ENCODE data around the gene EEFSEC.

Gene EEFSEC

GRCh38 chr3:128175768-128176167, 22.5 kb downstream of the EEFSEC start:
- DNase-seq, result no peak
- Histone ChIP-seq H3K4me1 (peaks cover 0 to 18% (median 3%) of the 10 kb centered on the region in 4 donors), H3K9me3 (no peaks in the 10 kb centered on the region), H3K27me3 (no peaks in the 10 kb centered on the region), H3K4me3 (no peak overlapping the region), H3K36me3 (no peaks in the 10 kb centered on the region), H3K27ac (no peak overlapping the region)
- no peak for TF ChIP-seq CTCF (IDR thresholded peaks at IDR 0.05)
- intact Hi-C loops (cut with DNase I; ENCODE audit: low total_unique reads), result no loop called here

- DNase-seq, result no peak
- no peak for TF ChIP-seq CTCF (IDR thresholded peaks at IDR 0.05)
- Histone ChIP-seq H3K4me3 (no peak overlapping the region), H3K27me3 (no peaks in the 10 kb centered on the region), H3K9me3 (no peaks in the 10 kb centered on the region), H3K4me1 (peaks cover 0 to 24% (median 5%) of the 10 kb centered on the region in 4 donors), H3K36me3 (no peaks in the 10 kb centered on the region), H3K27ac (no peak overlapping the region)
- intact Hi-C loops (cut with DNase I; ENCODE audit: low total_unique reads), result no loop called here
Measured at GRCh38 chr3:128176276-128176833, 23.1 kb downstream of the EEFSEC start.

- H3K36me3 ChIP-seq, result no peaks in the 10 kb centered on the region
- DNase-seq, result no peak
- H3K27me3 ChIP-seq, result no peaks in the 10 kb centered on the region
- intact Hi-C loops (cut with DNase I; ENCODE audit: low total_unique reads), result no loop called here
- no peak overlapping the region for H3K27ac ChIP-seq
- H3K4me3 ChIP-seq, result no peak overlapping the region
- no peaks in the 10 kb centered on the region for H3K9me3 ChIP-seq
- H3K4me1 ChIP-seq, result peaks cover 0 to 30% (median 5%) of the 10 kb centered on the region in 4 donors
- TF ChIP-seq CTCF (IDR thresholded peaks at IDR 0.05), result no peak
Measured at GRCh38 chr3:128177865-128178264, 24.6 kb downstream of the EEFSEC start.

- Histone ChIP-seq H3K27me3 (no peaks in the 10 kb centered on the region), H3K4me1 (peaks cover 0 to 30% (median 5%) of the 10 kb centered on the region in 4 donors), H3K4me3 (peak overlapping the region in 1 of 2 donors; percentile 8), H3K9me3 (no peaks in the 10 kb centered on the region), H3K27ac (no peak overlapping the region), H3K36me3 (no peaks in the 10 kb centered on the region)
- intact Hi-C loops (cut with DNase I; ENCODE audit: low total_unique reads), result no loop called here
- no peak for TF ChIP-seq CTCF (IDR thresholded peaks at IDR 0.05)
- DNase-seq, result no peak
Measured at GRCh38 chr3:128178782-128179483, 25.7 kb downstream of the EEFSEC start.

- intact Hi-C loops (cut with DNase I; ENCODE audit: low total_unique reads), result no loop called here
- H3K4me3 ChIP-seq, result peak overlapping the region in 1 of 2 donors; percentile 8
- no peaks in the 10 kb centered on the region for H3K36me3 ChIP-seq
- TF ChIP-seq CTCF (IDR thresholded peaks at IDR 0.05), result no peak
- no peaks in the 10 kb centered on the region for H3K27me3 ChIP-seq
- H3K4me1 ChIP-seq, result peaks cover 0 to 30% (median 5%) of the 10 kb centered on the region in 4 donors
- H3K27ac ChIP-seq, result no peak overlapping the region
- H3K9me3 ChIP-seq, result no peaks in the 10 kb centered on the region
- no peak for DNase-seq
Measured at GRCh38 chr3:128179484-128179819, 26.2 kb downstream of the EEFSEC start.

Measured in tibial artery (tissue), 4 donors.